HG02981 (cell line): Measurements from ENCODE around the gene ZGPAT.

Experiments
- ATAC-seq: cut with Tn5 transposase; IDR thresholded peaks from one replicate; pipeline ENCODE4 v1.9.1; 2021; ENCODE audit warnings: mild to moderate bottlenecking, moderate library complexity; ENCODE audit not compliant: unreplicated experiment

Gene ZGPAT

GRCh38 chr20:63678667-63679465, 29.0 kb upstream of the ZGPAT start:
- ATAC-seq = no peak

DNA sequence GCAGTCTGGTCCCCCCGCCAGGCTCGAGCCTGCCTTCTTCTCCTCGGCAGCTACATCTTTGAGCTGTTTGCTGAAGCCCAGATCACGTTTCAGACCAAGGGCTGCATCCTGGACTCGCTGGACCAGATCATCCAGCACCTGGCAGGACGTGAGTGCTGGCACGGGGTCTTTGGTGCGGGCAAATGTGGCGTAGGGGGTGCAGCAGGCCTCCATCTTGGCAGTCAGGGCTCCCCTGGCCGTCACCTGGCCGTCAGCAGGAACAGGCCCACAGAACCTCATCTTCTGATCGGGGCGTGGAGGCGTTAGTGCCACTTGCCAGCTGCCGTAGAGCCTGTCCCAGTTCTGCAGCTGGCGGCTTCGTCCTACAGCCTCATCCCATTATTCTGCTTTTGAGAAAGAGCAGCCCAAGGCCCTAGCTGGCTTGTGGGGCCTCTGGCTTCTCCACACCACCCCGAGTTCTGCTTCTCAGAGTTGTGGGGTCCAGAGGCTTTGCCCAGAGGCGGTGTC, 28.0 kb upstream of the ZGPAT start:
- no peak for ATAC-seq

DNA sequence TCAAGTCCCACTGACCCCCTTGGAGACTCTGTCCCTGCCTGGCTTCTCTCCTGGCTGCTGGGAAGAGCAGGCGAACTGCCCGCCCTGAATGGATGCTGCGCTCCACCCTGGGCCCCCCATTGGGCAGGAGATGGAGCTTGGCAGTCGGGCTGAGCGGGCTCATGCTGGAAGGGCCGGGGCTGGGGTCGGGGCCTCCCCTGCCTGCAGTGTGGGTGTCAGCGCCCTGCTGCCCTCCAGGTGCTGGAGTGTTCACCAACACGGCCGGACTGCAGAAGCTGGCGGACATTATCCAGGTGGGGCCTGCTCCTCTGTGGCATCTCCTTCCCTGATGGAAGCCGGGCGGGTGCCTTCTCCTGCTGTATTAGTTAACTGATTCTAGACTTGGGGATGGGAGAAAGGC, 27.4 kb upstream of the ZGPAT start:
- no peak for ATAC-seq

- ATAC-seq = no peak
These were observed 26.8 kb upstream of the ZGPAT start for GRCh38 chr20:63680857-63681608.

DNA sequence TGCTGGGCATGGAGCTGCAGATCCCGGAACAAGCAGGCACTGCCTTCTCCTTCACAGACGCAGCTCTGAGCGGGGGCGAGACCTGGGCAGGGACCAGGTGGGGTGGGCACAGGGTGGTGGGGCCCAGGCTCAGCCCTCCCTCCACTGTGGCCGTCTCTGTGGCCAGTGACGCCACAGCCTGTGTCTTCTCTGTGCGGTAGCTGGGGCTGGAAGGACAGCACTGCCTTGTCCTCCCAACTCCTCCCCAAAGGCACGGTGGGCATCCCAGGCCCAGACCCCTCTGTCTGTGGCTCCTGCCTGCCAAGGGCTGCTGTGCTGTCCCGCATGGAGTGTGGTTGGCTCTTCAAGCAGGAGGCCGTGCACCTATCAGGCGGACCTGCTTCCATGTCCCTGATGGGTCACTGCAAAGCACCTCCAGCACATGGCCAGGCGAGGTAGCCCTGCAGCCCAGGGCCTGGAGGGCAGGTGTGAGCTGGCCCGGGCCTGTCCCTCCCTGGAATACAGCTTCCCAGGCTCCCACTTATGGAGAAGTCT, 26.2 kb upstream of the ZGPAT start:
- no peak for ATAC-seq

DNA sequence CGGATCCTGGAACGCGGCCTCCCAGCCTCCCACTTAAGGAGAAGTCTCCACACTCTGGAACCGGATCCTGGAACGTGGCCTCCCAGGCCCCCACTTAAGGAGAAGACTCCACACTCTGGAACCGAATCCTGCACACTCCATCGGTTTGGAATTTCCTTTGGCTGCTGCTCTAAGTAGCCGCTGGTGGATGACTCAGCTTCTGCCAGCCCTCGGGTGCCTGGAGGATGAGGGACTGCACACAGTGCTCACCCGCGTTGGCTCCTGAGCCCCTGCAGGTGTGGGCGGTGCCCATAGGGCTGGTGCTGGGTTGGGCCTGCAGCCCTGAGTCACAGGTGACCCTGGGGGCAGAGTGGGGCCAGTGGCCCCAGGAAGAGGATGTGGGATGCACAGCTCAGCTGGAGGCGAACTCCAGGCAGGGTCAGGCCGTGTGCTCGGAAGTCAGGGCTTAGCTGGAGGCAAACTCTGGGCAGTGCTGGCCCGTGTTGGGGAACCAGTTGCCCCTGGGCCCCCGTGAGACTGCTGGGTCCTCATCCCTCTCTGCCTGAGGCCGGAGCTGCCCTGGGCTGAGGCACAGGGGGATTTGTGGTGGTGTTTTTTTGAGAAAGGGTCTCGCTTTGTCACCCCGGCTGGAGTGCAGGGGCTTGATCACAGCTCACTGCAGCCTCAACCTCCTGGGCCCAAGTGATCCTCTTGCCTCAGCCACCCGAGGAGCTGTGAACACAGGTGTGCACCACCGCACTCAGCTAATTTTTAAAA, 25.3 kb upstream of the ZGPAT start:
- no peak for ATAC-seq

- ATAC-seq = no peak
These were observed 22.4 kb upstream of the ZGPAT start for GRCh38 chr20:63685269-63686026.

- ATAC-seq = no peak
These were observed 21.7 kb upstream of the ZGPAT start for GRCh38 chr20:63686094-63686491.

DNA sequence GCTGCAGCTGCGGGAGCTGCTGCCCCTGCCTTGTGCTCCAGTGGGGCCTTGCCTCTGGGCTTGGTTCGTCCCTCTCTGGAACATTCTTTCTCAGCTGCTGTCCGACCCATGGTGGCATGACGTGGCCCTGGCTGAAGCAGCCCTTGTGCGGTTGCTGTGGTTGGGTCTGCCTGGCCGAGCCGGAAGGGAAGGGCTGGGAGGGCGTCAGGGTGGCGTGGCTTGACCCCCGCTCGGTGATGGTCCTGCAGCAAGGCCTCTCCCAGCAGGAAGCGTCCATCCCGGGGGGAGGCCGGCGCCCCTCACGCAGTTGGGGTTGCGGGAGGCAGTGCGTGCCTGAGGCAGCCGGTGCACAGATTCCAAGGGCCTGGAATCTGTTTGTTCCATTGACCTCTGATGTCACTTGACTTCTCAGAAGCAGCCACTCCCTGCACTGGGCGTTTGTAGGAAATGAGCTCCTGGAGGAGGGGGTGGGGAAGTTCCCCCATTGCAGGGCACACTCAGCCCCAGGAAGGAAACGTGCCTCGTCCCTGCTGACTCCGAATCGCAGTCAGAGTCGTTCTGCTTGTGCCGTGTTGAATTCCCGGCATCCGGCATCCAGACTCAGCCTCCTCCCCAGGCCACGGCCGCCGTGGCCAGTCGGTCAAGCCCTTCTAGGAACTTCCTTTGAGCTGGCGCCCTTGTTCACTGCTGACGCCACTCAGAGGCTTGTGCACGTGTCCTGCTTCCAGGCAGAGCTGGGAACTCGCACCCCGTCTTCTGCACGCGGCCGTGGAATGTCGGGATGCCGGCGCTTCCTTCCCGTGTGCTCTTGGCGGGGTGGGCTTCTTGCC, 21.1 kb upstream of the ZGPAT start:
- ATAC-seq = no peak

DNA sequence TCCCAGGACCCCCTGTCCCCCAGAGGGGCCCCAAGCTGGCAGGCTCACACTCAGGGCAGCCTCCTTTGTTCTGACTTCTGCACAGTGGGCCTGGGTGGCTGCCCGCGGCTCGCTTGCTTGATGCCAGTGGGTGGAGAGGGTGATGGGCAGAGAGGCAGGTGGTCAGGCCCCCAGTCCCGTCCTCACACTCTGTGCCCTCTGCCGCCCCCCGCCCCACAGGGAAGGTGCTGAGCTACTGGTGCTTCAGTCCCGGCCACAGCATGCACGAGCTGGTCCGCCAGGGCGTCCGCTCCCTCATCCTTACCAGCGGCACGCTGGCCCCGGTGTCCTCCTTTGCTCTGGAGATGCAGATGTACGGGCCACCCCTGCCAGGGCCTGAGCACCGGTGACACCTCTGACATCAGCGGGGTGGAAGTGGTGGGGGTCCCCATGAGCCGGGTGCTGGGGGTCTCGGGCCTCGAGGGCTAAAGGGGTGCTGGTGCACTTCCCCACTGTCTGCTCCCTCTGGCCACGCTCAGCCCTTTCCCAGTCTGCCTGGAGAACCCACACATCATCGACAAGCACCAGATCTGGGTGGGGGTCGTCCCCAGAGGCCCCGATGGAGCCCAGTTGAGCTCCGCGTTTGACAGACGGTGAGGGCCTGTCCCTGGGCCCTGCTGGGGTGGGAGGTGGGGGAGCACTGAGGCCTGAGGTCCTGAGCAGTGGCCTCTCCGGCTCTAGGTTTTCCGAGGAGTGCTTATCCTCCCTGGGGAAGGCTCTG, 20.2 kb upstream of the ZGPAT start:
- no peak for ATAC-seq

- ATAC-seq = no peak
These were observed 19.4 kb upstream of the ZGPAT start for GRCh38 chr20:63688228-63689045.

DNA sequence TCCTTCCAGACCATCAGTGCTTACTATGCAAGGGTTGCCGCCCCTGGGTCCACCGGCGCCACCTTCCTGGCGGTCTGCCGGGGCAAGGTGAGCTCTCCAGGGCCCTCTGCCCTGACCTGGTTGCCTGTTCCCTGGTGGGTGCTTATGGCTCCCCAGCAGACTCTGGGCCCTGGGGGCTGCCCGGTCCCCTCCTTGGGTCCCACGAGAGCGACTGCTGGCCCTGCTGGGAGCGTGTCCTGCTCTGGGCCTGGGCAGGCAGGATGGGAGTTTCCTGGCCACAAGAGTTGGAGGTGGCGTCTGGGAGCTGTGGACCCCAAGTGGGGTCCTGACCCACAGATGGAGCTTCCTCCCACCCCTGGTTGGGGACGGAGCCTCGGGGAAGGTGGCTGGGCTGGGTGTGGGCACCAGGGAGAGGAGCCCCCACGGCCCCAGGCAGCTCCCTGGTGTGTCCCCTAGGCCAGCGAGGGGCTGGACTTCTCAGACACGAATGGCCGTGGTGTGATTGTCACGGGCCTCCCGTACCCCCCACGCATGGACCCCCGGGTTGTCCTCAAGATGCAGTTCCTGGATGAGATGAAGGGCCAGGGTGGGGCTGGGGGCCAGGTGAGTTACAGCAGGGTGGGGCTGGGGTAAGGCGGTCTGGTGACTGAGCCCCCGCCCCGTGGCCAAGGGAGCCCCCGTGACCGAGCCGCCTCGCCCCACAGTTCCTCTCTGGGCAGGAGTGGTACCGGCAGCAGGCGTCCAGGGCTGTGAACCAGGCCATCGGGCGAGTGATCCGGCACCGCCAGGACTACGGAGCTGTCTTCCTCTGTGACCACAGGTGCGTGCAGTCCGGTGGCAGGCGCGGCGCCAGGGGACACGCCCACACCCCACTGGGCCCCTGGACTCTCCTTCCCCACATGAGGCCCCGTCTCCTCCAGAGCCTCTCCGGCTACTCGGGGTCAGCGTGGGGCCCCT, 18.5 kb upstream of the ZGPAT start:
- no peak for ATAC-seq

- no peak for ATAC-seq
These were observed 17.6 kb upstream of the ZGPAT start for GRCh38 chr20:63690003-63690897.

DNA sequence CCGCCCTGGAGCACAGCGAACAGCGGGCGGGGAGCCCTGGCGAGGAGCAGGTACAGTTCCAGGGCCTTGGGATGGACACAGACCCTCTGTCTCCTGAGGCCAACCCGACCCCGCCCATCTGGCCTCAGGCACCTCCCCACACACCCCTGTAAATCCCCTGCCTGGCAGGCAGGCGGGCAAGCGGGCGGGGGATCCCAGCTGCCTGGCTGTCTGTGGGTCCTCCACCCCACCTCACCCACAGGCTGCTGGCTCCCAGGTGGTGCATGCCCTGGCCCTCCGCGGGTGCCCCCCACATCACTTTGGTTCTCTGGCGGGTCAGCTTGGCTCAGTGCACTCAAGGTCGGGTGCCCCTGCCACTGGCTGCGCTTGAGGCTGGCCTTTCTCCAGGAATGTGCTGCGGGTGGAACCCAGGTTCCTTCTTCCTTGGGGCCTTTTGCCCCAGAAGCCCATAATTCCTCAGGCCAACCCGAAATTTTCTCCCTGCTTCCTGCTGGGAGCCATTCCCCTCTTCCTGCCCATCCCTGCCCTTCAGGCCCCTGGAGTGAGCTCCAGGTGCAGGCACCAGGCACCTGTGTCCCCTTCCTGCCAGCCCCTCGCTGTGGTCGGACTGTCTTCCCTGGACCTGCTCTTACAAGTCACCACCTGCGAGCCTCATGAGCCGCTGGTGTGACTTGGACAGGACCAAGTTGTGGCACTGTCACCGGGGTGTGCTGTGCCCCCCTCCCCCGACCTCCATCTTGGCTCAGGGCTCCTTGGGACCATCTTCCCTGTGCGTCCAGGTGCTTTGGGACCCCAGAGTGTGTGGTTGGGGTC, 16.7 kb upstream of the ZGPAT start:
- no peak for ATAC-seq
